ENCODE results near the gene RAP1GAP2. TPM values are rescaled to one million over a fixed set of nuclear protein-coding genes. Genes with fewer than 3 reads are reported as not detected.

RAP1GAP2 gene
- total and polyA plus RNA-seq, 7 donors, result 4.8 to 14.7 (median 12.5) TPM

DNA sequence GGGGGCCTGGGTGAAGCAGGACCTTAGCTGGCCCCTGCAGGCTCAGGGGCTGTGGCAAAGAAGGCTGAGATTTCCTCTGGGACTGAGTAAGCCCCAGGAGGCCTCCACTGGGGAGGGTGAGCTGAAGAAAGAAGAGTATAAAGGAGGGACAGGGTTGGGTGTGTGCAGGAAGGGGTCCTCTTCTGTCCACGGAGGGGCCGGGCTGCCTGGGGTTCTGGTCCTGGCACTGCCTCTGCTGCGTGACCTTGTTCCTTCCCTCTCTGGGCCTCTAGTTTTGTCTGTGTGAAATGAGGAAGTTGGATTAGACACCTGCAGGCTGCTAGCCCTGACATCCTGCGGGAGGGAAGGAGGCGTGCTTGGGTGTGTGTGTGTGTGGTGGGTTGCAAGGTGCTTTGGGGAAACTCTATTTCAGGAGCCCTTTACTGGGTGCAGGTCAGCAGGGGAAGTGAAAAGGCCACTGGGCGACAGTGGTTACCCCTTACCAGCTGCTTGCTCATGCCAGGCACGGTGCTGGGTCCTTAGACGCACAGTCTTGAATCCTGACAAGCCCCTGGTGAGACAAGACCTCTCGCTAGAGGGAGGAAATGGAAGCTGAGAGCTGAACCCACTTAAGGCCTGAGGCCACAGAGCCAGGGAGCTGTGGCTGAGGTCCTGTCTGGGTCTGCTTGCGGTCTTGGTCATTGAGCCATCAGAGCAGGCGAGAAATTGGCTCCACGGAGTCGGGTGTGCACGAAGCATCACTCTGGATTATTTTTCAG, 206.5 kb downstream of the RAP1GAP2 start:
- no peaks in the 10 kb centered on the region for H3K27me3 ChIP-seq
- TF ChIP-seq EP300 (IDR thresholded peaks at IDR 0.05), result no peak
- TF ChIP-seq, protein P1, sequence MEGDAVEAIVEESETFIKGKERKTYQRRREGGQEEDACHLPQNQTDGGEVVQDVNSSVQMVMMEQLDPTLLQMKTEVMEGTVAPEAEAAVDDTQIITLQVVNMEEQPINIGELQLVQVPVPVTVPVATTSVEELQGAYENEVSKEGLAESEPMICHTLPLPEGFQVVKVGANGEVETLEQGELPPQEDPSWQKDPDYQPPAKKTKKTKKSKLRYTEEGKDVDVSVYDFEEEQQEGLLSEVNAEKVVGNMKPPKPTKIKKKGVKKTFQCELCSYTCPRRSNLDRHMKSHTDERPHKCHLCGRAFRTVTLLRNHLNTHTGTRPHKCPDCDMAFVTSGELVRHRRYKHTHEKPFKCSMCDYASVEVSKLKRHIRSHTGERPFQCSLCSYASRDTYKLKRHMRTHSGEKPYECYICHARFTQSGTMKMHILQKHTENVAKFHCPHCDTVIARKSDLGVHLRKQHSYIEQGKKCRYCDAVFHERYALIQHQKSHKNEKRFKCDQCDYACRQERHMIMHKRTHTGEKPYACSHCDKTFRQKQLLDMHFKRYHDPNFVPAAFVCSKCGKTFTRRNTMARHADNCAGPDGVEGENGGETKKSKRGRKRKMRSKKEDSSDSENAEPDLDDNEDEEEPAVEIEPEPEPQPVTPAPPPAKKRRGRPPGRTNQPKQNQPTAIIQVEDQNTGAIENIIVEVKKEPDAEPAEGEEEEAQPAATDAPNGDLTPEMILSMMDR (IDR thresholded peaks at IDR 0.05), result no peak
- TF ChIP-seq POLR2A (IDR thresholded peaks at IDR 0.05), result no peak
- no peak for TF ChIP-seq POLR2AphosphoS5 (IDR thresholded peaks at IDR 0.05)
- DNase-seq, result peak; percentile 55
- WGBS, 2 donors, result 44 to 66% methylated on average over 14 of the region's 14 CpGs
- peaks cover 0 to 8% (median 0%) of the 10 kb centered on the region in 4 donors for H3K36me3 ChIP-seq
- H3K9me3 ChIP-seq, result no peaks in the 10 kb centered on the region
- H3K4me1 ChIP-seq, result peaks cover 0 to 30% (median 25%) of the 10 kb centered on the region in 4 donors
- peak overlapping the region; percentile 79 to 91 (median 86) for H3K27ac ChIP-seq
- intact Hi-C loops (cut with DNase I), result loop anchor here (10.0 kb wide), 1 partner anchor 408 kb away; the partner anchor contains the start of gene PAFAH1B1
- no peak overlapping the region for H3K4me3 ChIP-seq

DNA sequence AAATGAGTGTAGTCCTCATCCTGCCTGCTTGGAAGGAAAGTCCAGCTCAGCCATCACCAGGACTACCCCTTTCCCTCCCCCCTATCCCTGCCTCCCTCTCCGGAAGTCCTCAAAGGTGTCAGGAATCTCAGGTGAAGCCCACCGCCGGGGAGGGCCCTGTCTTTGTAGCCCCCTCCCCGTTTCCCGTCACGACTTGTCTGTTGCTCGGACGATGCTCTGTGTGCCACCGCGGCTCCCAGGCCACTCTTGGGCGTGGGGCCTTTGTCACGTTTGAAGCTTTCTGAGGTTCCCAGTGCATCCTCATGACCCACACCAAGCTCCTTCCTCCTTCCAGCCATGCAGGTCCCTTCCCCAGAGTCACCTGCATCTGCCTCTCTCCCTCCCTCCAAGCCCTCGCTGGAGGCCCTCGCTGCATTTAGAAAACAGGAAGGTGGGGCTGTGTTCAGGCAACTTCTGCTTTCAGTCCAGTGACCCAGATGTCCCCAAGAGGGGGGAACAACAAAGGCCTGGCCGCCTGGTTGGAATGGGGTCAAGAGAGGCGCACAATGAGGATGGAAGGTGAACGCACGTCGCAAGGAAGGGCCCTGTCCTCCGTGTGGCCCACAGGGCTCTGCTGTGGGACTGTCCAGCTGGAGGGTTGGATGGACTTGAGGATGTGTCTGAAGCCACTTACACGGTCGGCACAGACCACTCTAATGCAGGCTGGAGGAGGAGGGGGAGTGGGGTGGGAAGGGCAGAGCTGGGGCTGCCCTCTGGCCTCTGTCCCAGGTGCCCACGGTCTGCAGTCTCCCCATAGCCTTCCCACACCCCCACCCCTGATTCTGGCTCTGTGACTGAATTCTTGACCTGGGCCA, 207.3 kb downstream of the RAP1GAP2 start:
- H3K27me3 ChIP-seq, result no peaks in the 10 kb centered on the region
- H3K27ac ChIP-seq, result peak overlapping the region; percentile 79 to 91 (median 86)
- H3K4me3 ChIP-seq, result peak overlapping the region in 2 of 4 donors; percentile 31 to 32
- peaks cover 0 to 30% (median 25%) of the 10 kb centered on the region in 4 donors for H3K4me1 ChIP-seq
- peak; percentile 78 for DNase-seq
- intact Hi-C loops (cut with DNase I), result loop anchor here (1.0 to 10.0 kb wide), 4 partner anchors 20 to 409 kb away; partner anchors contain the start of gene PAFAH1B1
- H3K9me3 ChIP-seq, result no peaks in the 10 kb centered on the region
- WGBS, 2 donors, result 47 to 67% methylated on average over 23 of the region's 23 CpGs
- H3K36me3 ChIP-seq, result peaks cover 0 to 16% (median 0%) of the 10 kb centered on the region in 4 donors
- no peak for TF ChIP-seq POLR2A (IDR thresholded peaks at IDR 0.05)
- peak in 1 of 4 donors; percentile 19 for TF ChIP-seq POLR2AphosphoS5 (IDR thresholded peaks at IDR 0.05)
- TF ChIP-seq, protein P1 (IDR thresholded peaks at IDR 0.05), result no peak

DNA sequence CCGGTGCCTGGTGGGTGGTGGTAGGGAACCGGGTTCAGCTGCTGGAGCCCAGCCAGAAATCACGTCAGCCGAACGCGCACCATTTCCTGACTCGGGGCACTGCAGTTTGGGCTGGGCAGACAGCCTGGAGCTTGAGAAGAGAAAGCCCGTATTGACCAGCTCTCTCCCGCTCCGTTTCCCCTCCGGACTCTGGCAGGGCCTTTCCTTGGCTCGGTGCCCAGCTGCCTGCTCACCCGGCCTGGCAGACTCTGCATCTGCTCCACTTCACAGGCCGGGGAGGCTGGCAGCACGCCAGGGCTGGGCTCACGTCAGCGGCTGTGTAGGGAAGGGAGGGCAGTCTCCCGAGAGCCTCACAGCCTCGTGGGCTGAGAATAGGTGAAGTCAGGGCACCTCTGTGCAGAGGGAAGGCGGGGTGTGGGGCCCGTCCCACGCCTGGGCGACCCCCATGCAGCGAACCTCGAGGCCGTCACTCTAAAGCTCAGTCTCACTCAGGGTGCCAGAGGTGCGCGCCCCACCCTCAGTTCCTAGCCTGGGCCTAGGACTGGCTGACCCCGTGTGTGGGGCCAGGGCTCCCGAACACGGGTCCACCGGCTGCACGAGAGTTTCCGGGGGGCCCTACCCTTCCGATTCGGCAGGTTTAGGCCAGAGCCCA, 208.0 kb downstream of the RAP1GAP2 start:
- H3K4me3 ChIP-seq, result peak overlapping the region in 3 of 4 donors; percentile 31 to 39 (median 32)
- WGBS, 2 donors, result 4 to 13% methylated on average over 36 of the region's 36 CpGs
- no peaks in the 10 kb centered on the region for H3K27me3 ChIP-seq
- TF ChIP-seq, protein P1 (IDR thresholded peaks at IDR 0.05), result no peak
- no peak for TF ChIP-seq POLR2A (IDR thresholded peaks at IDR 0.05)
- TF ChIP-seq POLR2AphosphoS5 (IDR thresholded peaks at IDR 0.05), result peak; percentile 84 to 93 (median 92)
- TF ChIP-seq EP300 (IDR thresholded peaks at IDR 0.05), result peak; percentile 48 to 97 (median 92)
- intact Hi-C loops (cut with DNase I), result loop anchor here (1.0 to 10.0 kb wide), 4 partner anchors 21 to 409 kb away; partner anchors contain the start of gene PAFAH1B1
- H3K9me3 ChIP-seq, result no peaks in the 10 kb centered on the region
- H3K4me1 ChIP-seq, result peaks cover 0 to 30% (median 25%) of the 10 kb centered on the region in 4 donors
- H3K27ac ChIP-seq, result peak overlapping the region; percentile 79 to 91 (median 86)
- peaks cover 0 to 14% (median 0%) of the 10 kb centered on the region in 4 donors for H3K36me3 ChIP-seq
- peak; percentile 100 for DNase-seq

DNA sequence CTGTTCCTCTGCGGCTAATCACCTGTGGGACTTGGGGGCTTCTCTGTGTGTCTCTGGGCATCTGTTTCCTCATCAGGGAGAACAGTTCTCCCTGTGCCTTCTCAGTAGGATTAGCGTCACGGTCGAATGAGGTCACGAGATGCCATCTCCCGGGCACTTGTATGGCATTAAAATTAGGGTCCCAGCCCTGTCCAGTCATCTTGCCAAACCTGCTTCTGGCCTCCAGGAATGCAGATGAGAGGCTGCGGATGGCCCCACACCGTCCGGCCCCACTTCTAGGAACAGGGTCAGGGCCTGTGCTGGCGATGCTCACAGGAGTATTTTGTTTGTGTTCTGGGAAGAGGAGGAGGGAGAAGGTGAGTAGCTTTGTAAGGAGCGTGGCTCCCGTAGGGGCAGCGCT, 208.7 kb downstream of the RAP1GAP2 start:
- peak; percentile 72 for DNase-seq
- Histone ChIP-seq H3K36me3 (peaks cover 0 to 14% (median 0%) of the 10 kb centered on the region in 4 donors), H3K27ac (peak overlapping the region; percentile 79 to 91 (median 86)), H3K4me3 (no peak overlapping the region), H3K9me3 (no peaks in the 10 kb centered on the region), H3K27me3 (no peaks in the 10 kb centered on the region), H3K4me1 (peaks cover 0 to 30% (median 25%) of the 10 kb centered on the region in 4 donors)
- intact Hi-C loops (cut with DNase I), result loop anchor here (1.0 to 10.0 kb wide), 4 partner anchors 22 to 410 kb away; partner anchors contain the start of gene PAFAH1B1
- TF ChIP-seq EP300 (IDR thresholded peaks at IDR 0.05), result peak in 2 of 4 donors; percentile 36 to 93
- TF ChIP-seq, protein P1 (IDR thresholded peaks at IDR 0.05), result no peak
- TF ChIP-seq POLR2AphosphoS5 (IDR thresholded peaks at IDR 0.05), result peak in 1 of 4 donors; percentile 26
- TF ChIP-seq POLR2A (IDR thresholded peaks at IDR 0.05), result no peak
- 81 to 82% methylated on average over 13 of the region's 13 CpGs for WGBS, 2 donors

Measured in sigmoid colon (tissue), 7 donors.